ENCODE results near the gene DLEC1. TPM values are rescaled to one million over a fixed set of nuclear protein-coding genes. Genes with fewer than 3 reads are reported as not detected.

Gene DLEC1
- polyA plus RNA-seq, 4 donors: 0.19 to 1.5 (median 0.85) TPM

GRCh38 chr3:37997791-37998370 is 41.1 kb upstream of the DLEC1 start:
- Histone ChIP-seq H3K36me3 (ENCODE audit: control insufficient read depth in 3 of 3, insufficient read depth in 2 of 3, low read depth in 1 of 3, low read length in 3 of 3) (peaks cover 0 to 75% (median 20%) of the 10 kb centered on the region in 3 donors), H3K4me3 (ENCODE audit: low read depth in 1 of 3, low read length in 3 of 3) (no peak overlapping the region), H3K27me3 (ENCODE audit: control insufficient read depth in 3 of 3, insufficient read depth in 3 of 3, low read length in 3 of 3) (no peaks in the 10 kb centered on the region), H3K9me3 (ENCODE audit: control insufficient read depth in 2 of 2, insufficient read depth in 1 of 2, low read depth in 1 of 2, low read length in 1 of 2) (no peaks in the 10 kb centered on the region), H3K27ac (ENCODE audit: low read depth in 1 of 3, low read length in 2 of 3) (peak overlapping the region; percentile 78 to 96 (median 91)), H3K4me1 (ENCODE audit: control insufficient read depth in 3 of 3, insufficient read depth in 2 of 3, low read depth in 1 of 3, low read length in 2 of 3) (peaks cover 8 to 77% (median 10%) of the 10 kb centered on the region in 3 donors)
- WGBS, 3 donors: 67 to 89% (median 85%) methylated on average over 6 of the region's 6 CpGs
- FAIRE-seq: no peak
- DNase-seq: no peak

GRCh38 chr3:37999836-38000235 is 39.2 kb upstream of the DLEC1 start:
- no peaks in the 10 kb centered on the region for H3K27me3 ChIP-seq (ENCODE audit: control insufficient read depth in 3 of 3, insufficient read depth in 3 of 3, low read length in 3 of 3)
- H3K4me1 ChIP-seq (ENCODE audit: control insufficient read depth in 3 of 3, insufficient read depth in 2 of 3, low read depth in 1 of 3, low read length in 2 of 3): peaks cover 5 to 83% (median 10%) of the 10 kb centered on the region in 3 donors
- H3K36me3 ChIP-seq (ENCODE audit: control insufficient read depth in 3 of 3, insufficient read depth in 2 of 3, low read depth in 1 of 3, low read length in 3 of 3): peaks cover 0 to 84% (median 20%) of the 10 kb centered on the region in 3 donors
- no peak overlapping the region for H3K27ac ChIP-seq (ENCODE audit: low read depth in 1 of 3, low read length in 2 of 3)
- DNase-seq (no peak), FAIRE-seq (no peak)
- no peak overlapping the region for H3K4me3 ChIP-seq (ENCODE audit: low read depth in 1 of 3, low read length in 3 of 3)
- WGBS, 3 donors: 87 to 92% (median 89%) methylated on average over 6 of the region's 6 CpGs
- no peaks in the 10 kb centered on the region for H3K9me3 ChIP-seq (ENCODE audit: control insufficient read depth in 2 of 2, insufficient read depth in 1 of 2, low read depth in 1 of 2, low read length in 1 of 2)

GRCh38 chr3:38000242-38000916 is 38.6 kb upstream of the DLEC1 start:
- 89 to 99% (median 95%) methylated on average over 6 of the region's 6 CpGs for WGBS, 3 donors
- H3K36me3 ChIP-seq (ENCODE audit: control insufficient read depth in 3 of 3, insufficient read depth in 2 of 3, low read depth in 1 of 3, low read length in 3 of 3): peaks cover 0 to 89% (median 18%) of the 10 kb centered on the region in 3 donors

GRCh38 chr3:38000965-38001455 is 38.0 kb upstream of the DLEC1 start:
- peaks cover 0 to 89% (median 14%) of the 10 kb centered on the region in 3 donors for H3K36me3 ChIP-seq (ENCODE audit: control insufficient read depth in 3 of 3, insufficient read depth in 2 of 3, low read depth in 1 of 3, low read length in 3 of 3)
- H3K27ac ChIP-seq (ENCODE audit: low read depth in 1 of 3, low read length in 2 of 3): no peak overlapping the region
- WGBS, 3 donors: 92 to 100% (median 95%) methylated on average over 6 of the region's 6 CpGs
- peaks cover 5 to 80% (median 5%) of the 10 kb centered on the region in 3 donors for H3K4me1 ChIP-seq (ENCODE audit: control insufficient read depth in 3 of 3, insufficient read depth in 2 of 3, low read depth in 1 of 3, low read length in 2 of 3)
- DNase-seq (no peak), FAIRE-seq (no peak)
- no peak overlapping the region for H3K4me3 ChIP-seq (ENCODE audit: low read depth in 1 of 3, low read length in 3 of 3)
- no peaks in the 10 kb centered on the region for H3K9me3 ChIP-seq (ENCODE audit: control insufficient read depth in 2 of 2, insufficient read depth in 1 of 2, low read depth in 1 of 2, low read length in 1 of 2)
- no peaks in the 10 kb centered on the region for H3K27me3 ChIP-seq (ENCODE audit: control insufficient read depth in 3 of 3, insufficient read depth in 3 of 3, low read length in 3 of 3)

More at GRCh38 chr3:38000242-38000916, 38.6 kb upstream of the DLEC1 start:
- Histone ChIP-seq H3K4me1 (ENCODE audit: control insufficient read depth in 3 of 3, insufficient read depth in 2 of 3, low read depth in 1 of 3, low read length in 2 of 3) (peaks cover 5 to 83% (median 10%) of the 10 kb centered on the region in 3 donors), H3K27me3 (ENCODE audit: control insufficient read depth in 3 of 3, insufficient read depth in 3 of 3, low read length in 3 of 3) (no peaks in the 10 kb centered on the region), H3K4me3 (ENCODE audit: low read depth in 1 of 3, low read length in 3 of 3) (no peak overlapping the region), H3K27ac (ENCODE audit: low read depth in 1 of 3, low read length in 2 of 3) (no peak overlapping the region), H3K9me3 (ENCODE audit: control insufficient read depth in 2 of 2, insufficient read depth in 1 of 2, low read depth in 1 of 2, low read length in 1 of 2) (no peaks in the 10 kb centered on the region)
- no peak for DNase-seq
- no peak for FAIRE-seq

- WGBS, 3 donors: 76 to 87% (median 83%) methylated on average over 9 of the region's 9 CpGs
Observed at GRCh38 chr3:38001456-38002081, 37.4 kb upstream of the DLEC1 start.

GRCh38 chr3:38002291-38002876 is 36.6 kb upstream of the DLEC1 start:
- Histone ChIP-seq H3K9me3 (ENCODE audit: control insufficient read depth in 2 of 2, insufficient read depth in 1 of 2, low read depth in 1 of 2, low read length in 1 of 2) (no peaks in the 10 kb centered on the region), H3K36me3 (ENCODE audit: control insufficient read depth in 3 of 3, insufficient read depth in 2 of 3, low read depth in 1 of 3, low read length in 3 of 3) (peaks cover 9 to 92% (median 12%) of the 10 kb centered on the region in 3 donors), H3K4me1 (ENCODE audit: control insufficient read depth in 3 of 3, insufficient read depth in 2 of 3, low read depth in 1 of 3, low read length in 2 of 3) (peaks cover 5 to 68% (median 5%) of the 10 kb centered on the region in 3 donors), H3K4me3 (ENCODE audit: low read depth in 1 of 3, low read length in 3 of 3) (no peak overlapping the region), H3K27me3 (ENCODE audit: control insufficient read depth in 3 of 3, insufficient read depth in 3 of 3, low read length in 3 of 3) (no peaks in the 10 kb centered on the region), H3K27ac (ENCODE audit: low read depth in 1 of 3, low read length in 2 of 3) (peak overlapping the region in 1 of 3 donors; percentile 92)
- WGBS, 3 donors: 88 to 93% (median 92%) methylated on average over 6 of the region's 6 CpGs
- no peak for DNase-seq
- FAIRE-seq: no peak

More at GRCh38 chr3:38001456-38002081, 37.4 kb upstream of the DLEC1 start:
- Histone ChIP-seq H3K36me3 (ENCODE audit: control insufficient read depth in 3 of 3, insufficient read depth in 2 of 3, low read depth in 1 of 3, low read length in 3 of 3) (peaks cover 3 to 89% (median 12%) of the 10 kb centered on the region in 3 donors), H3K4me1 (ENCODE audit: control insufficient read depth in 3 of 3, insufficient read depth in 2 of 3, low read depth in 1 of 3, low read length in 2 of 3) (peaks cover 5 to 75% (median 5%) of the 10 kb centered on the region in 3 donors), H3K9me3 (ENCODE audit: control insufficient read depth in 2 of 2, insufficient read depth in 1 of 2, low read depth in 1 of 2, low read length in 1 of 2) (no peaks in the 10 kb centered on the region), H3K27me3 (ENCODE audit: control insufficient read depth in 3 of 3, insufficient read depth in 3 of 3, low read length in 3 of 3) (no peaks in the 10 kb centered on the region), H3K27ac (ENCODE audit: low read depth in 1 of 3, low read length in 2 of 3) (no peak overlapping the region), H3K4me3 (ENCODE audit: low read depth in 1 of 3, low read length in 3 of 3) (no peak overlapping the region)
- DNase-seq (peak in 1 of 2 donors; percentile 42), FAIRE-seq (no peak)

- H3K27ac ChIP-seq (ENCODE audit: low read depth in 1 of 3, low read length in 2 of 3): peak overlapping the region in 1 of 3 donors; percentile 92
- no peaks in the 10 kb centered on the region for H3K9me3 ChIP-seq (ENCODE audit: control insufficient read depth in 2 of 2, insufficient read depth in 1 of 2, low read depth in 1 of 2, low read length in 1 of 2)
- peaks cover 10 to 92% (median 18%) of the 10 kb centered on the region in 3 donors for H3K36me3 ChIP-seq (ENCODE audit: control insufficient read depth in 3 of 3, insufficient read depth in 2 of 3, low read depth in 1 of 3, low read length in 3 of 3)
- H3K27me3 ChIP-seq (ENCODE audit: control insufficient read depth in 3 of 3, insufficient read depth in 3 of 3, low read length in 3 of 3): no peaks in the 10 kb centered on the region
- peaks cover 5 to 62% (median 5%) of the 10 kb centered on the region in 3 donors for H3K4me1 ChIP-seq (ENCODE audit: control insufficient read depth in 3 of 3, insufficient read depth in 2 of 3, low read depth in 1 of 3, low read length in 2 of 3)
- DNase-seq (no peak), FAIRE-seq (no peak)
- WGBS, 3 donors: 85 to 88% (median 87%) methylated on average over 9 of the region's 9 CpGs
- no peak overlapping the region for H3K4me3 ChIP-seq (ENCODE audit: low read depth in 1 of 3, low read length in 3 of 3)
Observed at GRCh38 chr3:38002940-38003339, 36.1 kb upstream of the DLEC1 start.

- H3K9me3 ChIP-seq (ENCODE audit: control insufficient read depth in 2 of 2, insufficient read depth in 1 of 2, low read depth in 1 of 2, low read length in 1 of 2): no peaks in the 10 kb centered on the region
- WGBS, 3 donors: 35 to 57% (median 47%) methylated on average over 7 of the region's 7 CpGs
- no peaks in the 10 kb centered on the region for H3K27me3 ChIP-seq (ENCODE audit: control insufficient read depth in 3 of 3, insufficient read depth in 3 of 3, low read length in 3 of 3)
- H3K4me3 ChIP-seq (ENCODE audit: low read depth in 1 of 3, low read length in 3 of 3): no peak overlapping the region
- H3K4me1 ChIP-seq (ENCODE audit: control insufficient read depth in 3 of 3, insufficient read depth in 2 of 3, low read depth in 1 of 3, low read length in 2 of 3): peaks cover under 1 to 57% (median 1%) of the 10 kb centered on the region in 3 donors
- DNase-seq: peak; percentile 62 to 86
- peak overlapping the region in 2 of 3 donors; percentile 59 to 92 for H3K27ac ChIP-seq (ENCODE audit: low read depth in 1 of 3, low read length in 2 of 3)
- no peak for FAIRE-seq
- H3K36me3 ChIP-seq (ENCODE audit: control insufficient read depth in 3 of 3, insufficient read depth in 2 of 3, low read depth in 1 of 3, low read length in 3 of 3): peaks cover 10 to 93% (median 18%) of the 10 kb centered on the region in 3 donors
Observed at GRCh38 chr3:38003371-38003816, 35.6 kb upstream of the DLEC1 start.
